ENCODE results near the gene ZNHIT2. TPM values are rescaled to one million over a fixed set of nuclear protein-coding genes. Genes with fewer than 3 reads are reported as not detected.

ZNHIT2 gene
- total and polyA plus RNA-seq, 10 of the 15 experiments (the other 5 are each of a cell fraction or from before 2014, with no cell fraction given) = 0.24 to 20.4 (median 15.5) TPM; not detected in 1

DNA sequence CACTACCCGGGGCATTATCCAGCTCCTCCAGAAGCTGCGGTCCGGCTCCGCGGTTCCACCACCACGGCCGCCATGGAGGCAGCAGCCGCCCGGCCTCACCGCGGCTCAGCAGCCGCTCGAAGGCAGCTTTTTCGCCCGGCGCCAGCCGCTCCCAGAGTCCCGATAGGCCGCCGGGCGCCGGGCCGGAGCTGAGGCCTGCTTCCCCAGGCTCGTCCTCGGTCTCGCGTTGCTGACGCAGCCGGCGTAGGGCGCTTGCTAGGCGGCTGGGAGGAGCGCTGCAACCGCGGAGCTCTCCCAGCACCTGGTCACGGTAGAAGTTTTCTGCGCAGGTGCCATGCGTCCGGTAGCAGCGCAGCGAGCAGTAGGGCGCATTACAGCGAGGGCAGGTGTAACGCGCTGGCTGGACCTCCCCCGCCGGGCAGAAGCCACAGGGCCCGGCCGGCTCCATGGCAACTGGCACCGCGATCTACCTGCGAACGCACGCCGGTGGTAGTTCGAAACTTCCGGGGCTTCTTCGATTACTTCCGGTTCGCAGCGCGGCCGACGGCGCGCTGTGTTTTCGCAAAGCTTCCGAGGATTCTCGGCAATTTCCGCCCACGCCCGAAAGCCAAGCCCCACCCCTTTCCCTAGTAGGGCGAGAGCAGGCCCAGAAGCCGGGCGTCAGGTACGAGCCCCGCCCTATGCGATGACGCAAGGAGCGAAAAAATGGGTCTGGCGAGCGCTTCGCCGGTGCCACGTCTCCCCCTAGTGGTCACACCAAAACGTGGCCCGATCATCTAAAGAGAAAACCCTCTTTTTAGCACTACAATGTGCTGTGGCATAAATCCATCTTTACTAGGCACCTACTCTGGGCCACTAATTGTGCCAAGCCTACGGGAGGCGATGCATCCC lies at the start of gene ZNHIT2 (continued):
- TF ChIP-seq, protein P1, sequence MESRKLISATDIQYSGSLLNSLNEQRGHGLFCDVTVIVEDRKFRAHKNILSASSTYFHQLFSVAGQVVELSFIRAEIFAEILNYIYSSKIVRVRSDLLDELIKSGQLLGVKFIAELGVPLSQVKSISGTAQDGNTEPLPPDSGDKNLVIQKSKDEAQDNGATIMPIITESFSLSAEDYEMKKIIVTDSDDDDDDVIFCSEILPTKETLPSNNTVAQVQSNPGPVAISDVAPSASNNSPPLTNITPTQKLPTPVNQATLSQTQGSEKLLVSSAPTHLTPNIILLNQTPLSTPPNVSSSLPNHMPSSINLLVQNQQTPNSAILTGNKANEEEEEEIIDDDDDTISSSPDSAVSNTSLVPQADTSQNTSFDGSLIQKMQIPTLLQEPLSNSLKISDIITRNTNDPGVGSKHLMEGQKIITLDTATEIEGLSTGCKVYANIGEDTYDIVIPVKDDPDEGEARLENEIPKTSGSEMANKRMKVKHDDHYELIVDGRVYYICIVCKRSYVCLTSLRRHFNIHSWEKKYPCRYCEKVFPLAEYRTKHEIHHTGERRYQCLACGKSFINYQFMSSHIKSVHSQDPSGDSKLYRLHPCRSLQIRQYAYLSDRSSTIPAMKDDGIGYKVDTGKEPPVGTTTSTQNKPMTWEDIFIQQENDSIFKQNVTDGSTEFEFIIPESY (IDR thresholded peaks at IDR 0.05) = no peak
- TF ChIP-seq, protein P2, sequence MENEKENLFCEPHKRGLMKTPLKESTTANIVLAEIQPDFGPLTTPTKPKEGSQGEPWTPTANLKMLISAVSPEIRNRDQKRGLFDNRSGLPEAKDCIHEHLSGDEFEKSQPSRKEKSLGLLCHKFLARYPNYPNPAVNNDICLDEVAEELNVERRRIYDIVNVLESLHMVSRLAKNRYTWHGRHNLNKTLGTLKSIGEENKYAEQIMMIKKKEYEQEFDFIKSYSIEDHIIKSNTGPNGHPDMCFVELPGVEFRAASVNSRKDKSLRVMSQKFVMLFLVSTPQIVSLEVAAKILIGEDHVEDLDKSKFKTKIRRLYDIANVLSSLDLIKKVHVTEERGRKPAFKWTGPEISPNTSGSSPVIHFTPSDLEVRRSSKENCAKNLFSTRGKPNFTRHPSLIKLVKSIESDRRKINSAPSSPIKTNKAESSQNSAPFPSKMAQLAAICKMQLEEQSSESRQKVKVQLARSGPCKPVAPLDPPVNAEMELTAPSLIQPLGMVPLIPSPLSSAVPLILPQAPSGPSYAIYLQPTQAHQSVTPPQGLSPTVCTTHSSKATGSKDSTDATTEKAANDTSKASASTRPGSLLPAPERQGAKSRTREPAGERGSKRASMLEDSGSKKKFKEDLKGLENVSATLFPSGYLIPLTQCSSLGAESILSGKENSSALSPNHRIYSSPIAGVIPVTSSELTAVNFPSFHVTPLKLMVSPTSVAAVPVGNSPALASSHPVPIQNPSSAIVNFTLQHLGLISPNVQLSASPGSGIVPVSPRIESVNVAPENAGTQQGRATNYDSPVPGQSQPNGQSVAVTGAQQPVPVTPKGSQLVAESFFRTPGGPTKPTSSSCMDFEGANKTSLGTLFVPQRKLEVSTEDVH (IDR thresholded peaks at IDR 0.05; ENCODE audit: low read depth, partially characterized antibody) = peak; percentile 91
- TF ChIP-seq RAD21 (IDR thresholded peaks at IDR 0.05; ENCODE audit: insufficient read depth, low read depth, low read length) = peak; percentile 78
- TF ChIP-seq TCF3 (IDR thresholded peaks at IDR 0.05; ENCODE audit: borderline replicate concordance, insufficient read depth, low read depth, low read length) = 0 out of 2 replicates have a peak, but pooled peaks have one; percentile 23
- TF ChIP-seq ETV6 (conservative IDR thresholded peaks at IDR 0.05 in 1 of 2, IDR thresholded peaks at IDR 0.05 in 1 of 2; ENCODE audit: borderline replicate concordance in 1 of 2, low read depth in 1 of 2) = no peak; a peak in 1 of 4 replicates
- TF ChIP-seq NFYB (IDR thresholded peaks at IDR 0.05; ENCODE audit: insufficient read depth, low read depth, low read length) = no peak
- TF ChIP-seq BCL11A (IDR thresholded peaks at IDR 0.05; ENCODE audit: low read depth, low read length) = no peak
- no peak; the same call in 1 of the 2 replicates for TF ChIP-seq TCF12 (IDR thresholded peaks at IDR 0.05; ENCODE audit: low read depth, low read length)
- TF ChIP-seq SIN3A (IDR thresholded peaks at IDR 0.05; ENCODE audit: low read depth, low read length) = peak; percentile 96
- TF ChIP-seq, protein P3, sequence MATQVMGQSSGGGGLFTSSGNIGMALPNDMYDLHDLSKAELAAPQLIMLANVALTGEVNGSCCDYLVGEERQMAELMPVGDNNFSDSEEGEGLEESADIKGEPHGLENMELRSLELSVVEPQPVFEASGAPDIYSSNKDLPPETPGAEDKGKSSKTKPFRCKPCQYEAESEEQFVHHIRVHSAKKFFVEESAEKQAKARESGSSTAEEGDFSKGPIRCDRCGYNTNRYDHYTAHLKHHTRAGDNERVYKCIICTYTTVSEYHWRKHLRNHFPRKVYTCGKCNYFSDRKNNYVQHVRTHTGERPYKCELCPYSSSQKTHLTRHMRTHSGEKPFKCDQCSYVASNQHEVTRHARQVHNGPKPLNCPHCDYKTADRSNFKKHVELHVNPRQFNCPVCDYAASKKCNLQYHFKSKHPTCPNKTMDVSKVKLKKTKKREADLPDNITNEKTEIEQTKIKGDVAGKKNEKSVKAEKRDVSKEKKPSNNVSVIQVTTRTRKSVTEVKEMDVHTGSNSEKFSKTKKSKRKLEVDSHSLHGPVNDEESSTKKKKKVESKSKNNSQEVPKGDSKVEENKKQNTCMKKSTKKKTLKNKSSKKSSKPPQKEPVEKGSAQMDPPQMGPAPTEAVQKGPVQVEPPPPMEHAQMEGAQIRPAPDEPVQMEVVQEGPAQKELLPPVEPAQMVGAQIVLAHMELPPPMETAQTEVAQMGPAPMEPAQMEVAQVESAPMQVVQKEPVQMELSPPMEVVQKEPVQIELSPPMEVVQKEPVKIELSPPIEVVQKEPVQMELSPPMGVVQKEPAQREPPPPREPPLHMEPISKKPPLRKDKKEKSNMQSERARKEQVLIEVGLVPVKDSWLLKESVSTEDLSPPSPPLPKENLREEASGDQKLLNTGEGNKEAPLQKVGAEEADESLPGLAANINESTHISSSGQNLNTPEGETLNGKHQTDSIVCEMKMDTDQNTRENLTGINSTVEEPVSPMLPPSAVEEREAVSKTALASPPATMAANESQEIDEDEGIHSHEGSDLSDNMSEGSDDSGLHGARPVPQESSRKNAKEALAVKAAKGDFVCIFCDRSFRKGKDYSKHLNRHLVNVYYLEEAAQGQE (IDR thresholded peaks at IDR 0.05; ENCODE audit: low read depth, low read length) = no peak
- TF ChIP-seq, protein P4, sequence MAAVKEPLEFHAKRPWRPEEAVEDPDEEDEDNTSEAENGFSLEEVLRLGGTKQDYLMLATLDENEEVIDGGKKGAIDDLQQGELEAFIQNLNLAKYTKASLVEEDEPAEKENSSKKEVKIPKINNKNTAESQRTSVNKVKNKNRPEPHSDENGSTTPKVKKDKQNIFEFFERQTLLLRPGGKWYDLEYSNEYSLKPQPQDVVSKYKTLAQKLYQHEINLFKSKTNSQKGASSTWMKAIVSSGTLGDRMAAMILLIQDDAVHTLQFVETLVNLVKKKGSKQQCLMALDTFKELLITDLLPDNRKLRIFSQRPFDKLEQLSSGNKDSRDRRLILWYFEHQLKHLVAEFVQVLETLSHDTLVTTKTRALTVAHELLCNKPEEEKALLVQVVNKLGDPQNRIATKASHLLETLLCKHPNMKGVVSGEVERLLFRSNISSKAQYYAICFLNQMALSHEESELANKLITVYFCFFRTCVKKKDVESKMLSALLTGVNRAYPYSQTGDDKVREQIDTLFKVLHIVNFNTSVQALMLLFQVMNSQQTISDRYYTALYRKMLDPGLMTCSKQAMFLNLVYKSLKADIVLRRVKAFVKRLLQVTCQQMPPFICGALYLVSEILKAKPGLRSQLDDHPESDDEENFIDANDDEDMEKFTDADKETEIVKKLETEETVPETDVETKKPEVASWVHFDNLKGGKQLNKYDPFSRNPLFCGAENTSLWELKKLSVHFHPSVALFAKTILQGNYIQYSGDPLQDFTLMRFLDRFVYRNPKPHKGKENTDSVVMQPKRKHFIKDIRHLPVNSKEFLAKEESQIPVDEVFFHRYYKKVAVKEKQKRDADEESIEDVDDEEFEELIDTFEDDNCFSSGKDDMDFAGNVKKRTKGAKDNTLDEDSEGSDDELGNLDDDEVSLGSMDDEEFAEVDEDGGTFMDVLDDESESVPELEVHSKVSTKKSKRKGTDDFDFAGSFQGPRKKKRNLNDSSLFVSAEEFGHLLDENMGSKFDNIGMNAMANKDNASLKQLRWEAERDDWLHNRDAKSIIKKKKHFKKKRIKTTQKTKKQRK (IDR thresholded peaks at IDR 0.05; ENCODE audit: low read depth, low read length) = no peak
- no peak for TF ChIP-seq NFXL1 (IDR thresholded peaks at IDR 0.05; ENCODE audit: borderline replicate concordance)
- peak; percentile 33 for TF ChIP-seq MYC (IDR thresholded peaks at IDR 0.05; ENCODE audit: insufficient read depth, insufficient read length, insufficient replicate concordance, low read length, severe bottlenecking)
- TF ChIP-seq RELA (IDR thresholded peaks at IDR 0.05; ENCODE audit: borderline replicate concordance, partially characterized antibody) = peak; percentile 12

All from GM12878 (cell line).